Loucy (cell line): ENCODE measurements around the gene DAPL1.
"Not testable (repeated sequence)": the region's sequence is repeated elsewhere in the genome, so short reads cannot be mapped to it uniquely, and the experiment has no call there.

Source experiments
- EZH2phosphoT487 ChIP-seq: fragments of 200-600 bp; IDR thresholded peaks from 2 replicates; pipeline ENCODE4 v1.6.1; 2018; ENCODE audit warnings: antibody characterized with exemption, mild to moderate bottlenecking, moderate library complexity, borderline replicate concordance
- TF ChIP-seq, protein P1 (sequence below): fragments of 200-600 bp; sonication (generic); conservative IDR thresholded peaks from 2 replicates; pipeline ENCODE4 v1.5.1; 2014; ENCODE audit warnings: mild to moderate bottlenecking, antibody characterized with exemption, low read length

- TF ChIP-seq, protein P1, sequence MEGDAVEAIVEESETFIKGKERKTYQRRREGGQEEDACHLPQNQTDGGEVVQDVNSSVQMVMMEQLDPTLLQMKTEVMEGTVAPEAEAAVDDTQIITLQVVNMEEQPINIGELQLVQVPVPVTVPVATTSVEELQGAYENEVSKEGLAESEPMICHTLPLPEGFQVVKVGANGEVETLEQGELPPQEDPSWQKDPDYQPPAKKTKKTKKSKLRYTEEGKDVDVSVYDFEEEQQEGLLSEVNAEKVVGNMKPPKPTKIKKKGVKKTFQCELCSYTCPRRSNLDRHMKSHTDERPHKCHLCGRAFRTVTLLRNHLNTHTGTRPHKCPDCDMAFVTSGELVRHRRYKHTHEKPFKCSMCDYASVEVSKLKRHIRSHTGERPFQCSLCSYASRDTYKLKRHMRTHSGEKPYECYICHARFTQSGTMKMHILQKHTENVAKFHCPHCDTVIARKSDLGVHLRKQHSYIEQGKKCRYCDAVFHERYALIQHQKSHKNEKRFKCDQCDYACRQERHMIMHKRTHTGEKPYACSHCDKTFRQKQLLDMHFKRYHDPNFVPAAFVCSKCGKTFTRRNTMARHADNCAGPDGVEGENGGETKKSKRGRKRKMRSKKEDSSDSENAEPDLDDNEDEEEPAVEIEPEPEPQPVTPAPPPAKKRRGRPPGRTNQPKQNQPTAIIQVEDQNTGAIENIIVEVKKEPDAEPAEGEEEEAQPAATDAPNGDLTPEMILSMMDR: not testable (repeated sequence)
- not testable (repeated sequence) for TF ChIP-seq EZH2phosphoT487
Observed at GRCh38 chr2:158865469-158865868, 70.4 kb downstream of the DAPL1 start.
